HepG2 (cell line): ENCODE data around the gene HRC. TPM values are rescaled to one million over a fixed set of nuclear protein-coding genes. Genes with fewer than 3 reads are reported as not detected.
A peak's percentile ranks its signal among the peaks of the same experiment; 100 is the strongest.

Experiments
- CEBPB ChIP-seq: IDR thresholded peaks from 2 replicates; pipeline ENCODE4 v1.6.1; 2011; ENCODE audit warnings: low read depth, low read length, improper control_type of control experiment, borderline replicate concordance
- ETV5 ChIP-seq: IDR thresholded peaks from 2 replicates; pipeline ENCODE4 v1.6.1; 2018; ENCODE audit warnings: missing biosample characterization, missing genetic modification reagents, inconsistent platforms, borderline replicate concordance
- KDM6A ChIP-seq: IDR thresholded peaks from 2 replicates; pipeline ENCODE4 v1.6.1; 2016; ENCODE audit warnings: low read depth
- MXD4 ChIP-seq: IDR thresholded peaks from 2 replicates; pipeline ENCODE4 v1.6.1; 2016; ENCODE audit warnings: mild to moderate bottlenecking, missing biosample characterization, missing genetic modification reagents
- RELA ChIP-seq: sonication (generic); formaldehyde crosslinking; IDR thresholded peaks from 2 replicates; pipeline ENCODE4 v1.4.0; 2020; ENCODE audit warnings: missing genetic modification reagents
- SIN3B ChIP-seq: fragments of 150-350 bp; IDR thresholded peaks from 2 replicates; pipeline ENCODE4 v1.6.1; 2014; ENCODE audit warnings: low read length
- ZBTB8A ChIP-seq: sonication (generic); formaldehyde crosslinking; IDR thresholded peaks from 2 replicates; pipeline ENCODE4 v1.4.0; 2020; ENCODE audit warnings: mild to moderate bottlenecking, low read depth, missing genetic modification reagents, borderline replicate concordance
- ZFP36L2 ChIP-seq: sonication (generic); formaldehyde crosslinking; IDR thresholded peaks from 2 replicates; pipeline ENCODE4 v1.4.0; 2020; ENCODE audit warnings: missing genetic modification reagents
- ZFP82 ChIP-seq: sonication (generic); formaldehyde crosslinking; IDR thresholded peaks from 2 replicates; pipeline ENCODE4 v1.5.1; 2020; ENCODE audit warnings: mild to moderate bottlenecking, missing genetic modification reagents, borderline replicate concordance
- ZFX ChIP-seq: sonication (generic); formaldehyde crosslinking; IDR thresholded peaks from 2 replicates; pipeline ENCODE4 v1.4.0; 2020; ENCODE audit warnings: mild to moderate bottlenecking, low read depth, missing genetic modification reagents, moderate library complexity
- ZNF205 ChIP-seq: IDR thresholded peaks from 2 replicates; pipeline ENCODE4 v1.6.1; 2018; ENCODE audit warnings: missing biosample characterization, missing genetic modification reagents
- ZNF292 ChIP-seq: sonication (generic); formaldehyde crosslinking; IDR thresholded peaks from 2 replicates; pipeline ENCODE4 v1.8.1; 2022; ENCODE audit warnings: mild to moderate bottlenecking, low read depth, missing genetic modification reagents, borderline replicate concordance
- ZNF329 ChIP-seq: sonication (generic); formaldehyde crosslinking; IDR thresholded peaks from 2 replicates; pipeline ENCODE4 v1.9.0; 2021; ENCODE audit warnings: low read depth, mild to moderate bottlenecking, missing genetic modification reagents
- ZNF331 ChIP-seq: sonication (generic); formaldehyde crosslinking; IDR thresholded peaks from 2 replicates; pipeline ENCODE4 v1.4.0; 2020; ENCODE audit warnings: missing genetic modification reagents
- ZNF383 ChIP-seq: sonication (generic); formaldehyde crosslinking; IDR thresholded peaks from 2 replicates; pipeline ENCODE4 v1.4.0; 2020; ENCODE audit warnings: missing genetic modification reagents, mild to moderate bottlenecking, borderline replicate concordance
- ZNF674 ChIP-seq: sonication (generic); formaldehyde crosslinking; IDR thresholded peaks from 2 replicates; pipeline ENCODE4 v1.5.0; 2020; ENCODE audit warnings: low read depth, mild to moderate bottlenecking, missing genetic modification reagents
- ZNF772 ChIP-seq: sonication (generic); formaldehyde crosslinking; IDR thresholded peaks from 2 replicates; pipeline ENCODE4 v1.5.0; 2020; ENCODE audit warnings: mild to moderate bottlenecking, missing genetic modification reagents
- polyA plus RNA-seq, 8 experiments: library from polyadenylated mRNA; depleted of rRNA in 3 of 8; stranded (reverse) in 7 of 8; unstranded in 1 of 8; fragments of >200 nt; fragmentation: Illumina TruSeq in 4 of 8; extraction: Trizol in 4 of 8; gene quantifications; 2 replicates each; pipeline versions ENCODE4 v1.2.1 to v1.2.3, GENCODE V29; 2011 to 2016; ENCODE audit warnings: low read depth in 4 of 8, missing spikeins in 1 of 8, mixed read lengths in 1 of 8; ENCODE audit not compliant: insufficient read depth in 1 of 8
- total RNA-seq, 5 experiments: library from RNA; depleted of rRNA; stranded (reverse); fragments of >200 nt; fragmentation: Illumina TruSeq; extraction: Trizol; gene quantifications; 2 replicates each; pipeline ENCODE4 v1.2.3, GENCODE V29; 2016; ENCODE audit warnings: low read depth in 1 of 5
- TF ChIP-seq, protein P1 (sequence below): sonication (generic); formaldehyde crosslinking; IDR thresholded peaks from 2 replicates; pipeline ENCODE4 v1.5.1; 2020; ENCODE audit warnings: missing genetic modification reagents, mild to moderate bottlenecking, borderline replicate concordance
- TF ChIP-seq, protein P2 (sequence below): IDR thresholded peaks from 2 replicates; pipeline ENCODE4 v1.6.1; 2016; ENCODE audit warnings: missing genetic modification reagents, missing compliant biosample characterization
- TF ChIP-seq, protein P3 (sequence below): sonication (generic); formaldehyde crosslinking; IDR thresholded peaks from 2 replicates; pipeline ENCODE4 v1.4.0; 2020; ENCODE audit warnings: mild to moderate bottlenecking, missing genetic modification reagents
- TF ChIP-seq, protein P4 (sequence below): sonication (generic); formaldehyde crosslinking; IDR thresholded peaks from 2 replicates; pipeline ENCODE4 v1.4.0; 2020; ENCODE audit warnings: missing genetic modification reagents, borderline replicate concordance
- TF ChIP-seq, protein P5 (sequence below): sonication (generic); formaldehyde crosslinking; IDR thresholded peaks from 2 replicates; pipeline ENCODE4 v1.4.0; 2020; ENCODE audit warnings: missing genetic modification reagents

Gene HRC
- total and polyA plus RNA-seq, 2 of the 13 experiments (the other 11 are each of a cell fraction or from before 2014, with no cell fraction given), result 3.6 to 15.4 TPM

DNA sequence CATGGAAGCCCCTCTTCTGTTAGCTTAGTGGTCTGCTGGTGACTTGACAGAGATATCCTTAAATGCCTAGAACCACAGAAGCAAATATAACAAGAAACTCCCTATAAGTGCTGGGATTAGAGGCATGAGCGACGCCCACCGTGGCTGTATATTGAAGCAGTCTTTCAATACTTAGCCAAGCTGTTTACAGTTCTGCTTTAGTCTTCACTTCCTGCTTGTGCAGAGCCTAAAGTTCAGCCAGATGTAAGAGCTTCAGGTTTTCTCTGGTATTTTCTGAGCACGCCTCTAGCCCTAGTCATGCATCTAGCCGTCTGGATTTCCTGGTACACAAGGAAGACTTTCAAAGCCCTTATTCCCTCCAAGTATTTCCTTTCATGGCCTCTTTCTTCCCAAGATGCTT lies 30.9 kb upstream of the HRC start (continued):
- TF ChIP-seq, protein P1, sequence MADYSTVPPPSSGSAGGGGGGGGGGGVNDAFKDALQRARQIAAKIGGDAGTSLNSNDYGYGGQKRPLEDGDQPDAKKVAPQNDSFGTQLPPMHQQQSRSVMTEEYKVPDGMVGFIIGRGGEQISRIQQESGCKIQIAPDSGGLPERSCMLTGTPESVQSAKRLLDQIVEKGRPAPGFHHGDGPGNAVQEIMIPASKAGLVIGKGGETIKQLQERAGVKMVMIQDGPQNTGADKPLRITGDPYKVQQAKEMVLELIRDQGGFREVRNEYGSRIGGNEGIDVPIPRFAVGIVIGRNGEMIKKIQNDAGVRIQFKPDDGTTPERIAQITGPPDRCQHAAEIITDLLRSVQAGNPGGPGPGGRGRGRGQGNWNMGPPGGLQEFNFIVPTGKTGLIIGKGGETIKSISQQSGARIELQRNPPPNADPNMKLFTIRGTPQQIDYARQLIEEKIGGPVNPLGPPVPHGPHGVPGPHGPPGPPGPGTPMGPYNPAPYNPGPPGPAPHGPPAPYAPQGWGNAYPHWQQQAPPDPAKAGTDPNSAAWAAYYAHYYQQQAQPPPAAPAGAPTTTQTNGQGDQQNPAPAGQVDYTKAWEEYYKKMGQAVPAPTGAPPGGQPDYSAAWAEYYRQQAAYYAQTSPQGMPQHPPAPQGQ, result no peak
- TF ChIP-seq ZFX (CRISPR knock-in tag) (no peak), ZNF383 (no peak), ZFP36L2 (CRISPR knock-in tag) (no peak), ZNF331 (CRISPR knock-in tag) (no peak), CEBPB (no peak), ZNF205 (CRISPR knock-in tag) (peak; percentile 34; the same call in 1 of the 2 replicates), RELA (CRISPR knock-in tag) (no peak), MXD4 (CRISPR knock-in tag) (no peak), ZNF329 (CRISPR knock-in tag) (no peak), ZNF674 (CRISPR knock-in tag) (no peak), ZNF292 (no peak), SIN3B (no peak), ETV5 (CRISPR knock-in tag) (peak; percentile 85; the same call in 1 of the 2 replicates), KDM6A (no peak), ZNF772 (CRISPR knock-in tag) (no peak), ZBTB8A (CRISPR knock-in tag) (no peak), ZFP82 (CRISPR knock-in tag) (no peak)
- TF ChIP-seq, protein P2, sequence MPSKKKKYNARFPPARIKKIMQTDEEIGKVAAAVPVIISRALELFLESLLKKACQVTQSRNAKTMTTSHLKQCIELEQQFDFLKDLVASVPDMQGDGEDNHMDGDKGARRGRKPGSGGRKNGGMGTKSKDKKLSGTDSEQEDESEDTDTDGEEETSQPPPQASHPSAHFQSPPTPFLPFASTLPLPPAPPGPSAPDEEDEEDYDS, result 0 out of 2 replicates have a peak, but pooled peaks have one; percentile 21
- TF ChIP-seq, protein P3, sequence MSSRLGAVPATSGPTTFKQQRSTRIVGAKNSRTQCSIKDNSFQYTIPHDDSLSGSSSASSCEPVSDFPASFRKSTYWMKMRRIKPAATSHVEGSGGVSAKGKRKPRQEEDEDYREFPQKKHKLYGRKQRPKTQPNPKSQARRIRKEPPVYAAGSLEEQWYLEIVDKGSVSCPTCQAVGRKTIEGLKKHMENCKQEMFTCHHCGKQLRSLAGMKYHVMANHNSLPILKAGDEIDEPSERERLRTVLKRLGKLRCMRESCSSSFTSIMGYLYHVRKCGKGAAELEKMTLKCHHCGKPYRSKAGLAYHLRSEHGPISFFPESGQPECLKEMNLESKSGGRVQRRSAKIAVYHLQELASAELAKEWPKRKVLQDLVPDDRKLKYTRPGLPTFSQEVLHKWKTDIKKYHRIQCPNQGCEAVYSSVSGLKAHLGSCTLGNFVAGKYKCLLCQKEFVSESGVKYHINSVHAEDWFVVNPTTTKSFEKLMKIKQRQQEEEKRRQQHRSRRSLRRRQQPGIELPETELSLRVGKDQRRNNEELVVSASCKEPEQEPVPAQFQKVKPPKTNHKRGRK, result no peak
- TF ChIP-seq, protein P4, sequence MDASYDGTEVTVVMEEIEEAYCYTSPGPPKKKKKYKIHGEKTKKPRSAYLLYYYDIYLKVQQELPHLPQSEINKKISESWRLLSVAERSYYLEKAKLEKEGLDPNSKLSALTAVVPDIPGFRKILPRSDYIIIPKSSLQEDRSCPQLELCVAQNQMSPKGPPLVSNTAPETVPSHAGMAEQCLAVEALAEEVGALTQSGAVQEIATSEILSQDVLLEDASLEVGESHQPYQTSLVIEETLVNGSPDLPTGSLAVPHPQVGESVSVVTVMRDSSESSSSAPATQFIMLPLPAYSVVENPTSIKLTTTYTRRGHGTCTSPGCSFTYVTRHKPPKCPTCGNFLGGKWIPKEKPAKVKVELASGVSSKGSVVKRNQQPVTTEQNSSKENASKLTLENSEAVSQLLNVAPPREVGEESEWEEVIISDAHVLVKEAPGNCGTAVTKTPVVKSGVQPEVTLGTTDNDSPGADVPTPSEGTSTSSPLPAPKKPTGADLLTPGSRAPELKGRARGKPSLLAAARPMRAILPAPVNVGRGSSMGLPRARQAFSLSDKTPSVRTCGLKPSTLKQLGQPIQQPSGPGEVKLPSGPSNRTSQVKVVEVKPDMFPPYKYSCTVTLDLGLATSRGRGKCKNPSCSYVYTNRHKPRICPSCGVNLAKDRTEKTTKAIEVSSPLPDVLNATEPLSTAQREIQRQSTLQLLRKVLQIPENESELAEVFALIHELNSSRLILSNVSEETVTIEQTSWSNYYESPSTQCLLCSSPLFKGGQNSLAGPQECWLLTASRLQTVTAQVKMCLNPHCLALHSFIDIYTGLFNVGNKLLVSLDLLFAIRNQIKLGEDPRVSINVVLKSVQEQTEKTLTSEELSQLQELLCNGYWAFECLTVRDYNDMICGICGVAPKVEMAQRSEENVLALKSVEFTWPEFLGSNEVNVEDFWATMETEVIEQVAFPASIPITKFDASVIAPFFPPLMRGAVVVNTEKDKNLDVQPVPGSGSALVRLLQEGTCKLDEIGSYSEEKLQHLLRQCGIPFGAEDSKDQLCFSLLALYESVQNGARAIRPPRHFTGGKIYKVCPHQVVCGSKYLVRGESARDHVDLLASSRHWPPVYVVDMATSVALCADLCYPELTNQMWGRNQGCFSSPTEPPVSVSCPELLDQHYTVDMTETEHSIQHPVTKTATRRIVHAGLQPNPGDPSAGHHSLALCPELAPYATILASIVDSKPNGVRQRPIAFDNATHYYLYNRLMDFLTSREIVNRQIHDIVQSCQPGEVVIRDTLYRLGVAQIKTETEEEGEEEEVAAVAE (CRISPR knock-in tag), result 0 out of 2 replicates have a peak, but pooled peaks have one; percentile 51
- TF ChIP-seq, protein P5, sequence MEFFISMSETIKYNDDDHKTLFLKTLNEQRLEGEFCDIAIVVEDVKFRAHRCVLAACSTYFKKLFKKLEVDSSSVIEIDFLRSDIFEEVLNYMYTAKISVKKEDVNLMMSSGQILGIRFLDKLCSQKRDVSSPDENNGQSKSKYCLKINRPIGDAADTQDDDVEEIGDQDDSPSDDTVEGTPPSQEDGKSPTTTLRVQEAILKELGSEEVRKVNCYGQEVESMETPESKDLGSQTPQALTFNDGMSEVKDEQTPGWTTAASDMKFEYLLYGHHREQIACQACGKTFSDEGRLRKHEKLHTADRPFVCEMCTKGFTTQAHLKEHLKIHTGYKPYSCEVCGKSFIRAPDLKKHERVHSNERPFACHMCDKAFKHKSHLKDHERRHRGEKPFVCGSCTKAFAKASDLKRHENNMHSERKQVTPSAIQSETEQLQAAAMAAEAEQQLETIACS (CRISPR knock-in tag), result no peak
